HEK293 (cell line): Measurements from ENCODE around the gene ME3.

ENCODE experiments used
- ZNF560 ChIP-seq: fragments of 450-650 bp; formaldehyde crosslinking; IDR thresholded peaks from 2 replicates; pipeline ENCODE4 v1.5.1; 2017; ENCODE audit warnings: missing biosample characterization, missing genetic modification characterization, borderline replicate concordance
- TF ChIP-seq, protein P1 (sequence below): fragments of 450-650 bp; formaldehyde crosslinking; IDR thresholded peaks from 2 replicates; pipeline ENCODE4 v1.5.1; 2016; ENCODE audit warnings: missing biosample characterization, missing genetic modification characterization

DNA sequence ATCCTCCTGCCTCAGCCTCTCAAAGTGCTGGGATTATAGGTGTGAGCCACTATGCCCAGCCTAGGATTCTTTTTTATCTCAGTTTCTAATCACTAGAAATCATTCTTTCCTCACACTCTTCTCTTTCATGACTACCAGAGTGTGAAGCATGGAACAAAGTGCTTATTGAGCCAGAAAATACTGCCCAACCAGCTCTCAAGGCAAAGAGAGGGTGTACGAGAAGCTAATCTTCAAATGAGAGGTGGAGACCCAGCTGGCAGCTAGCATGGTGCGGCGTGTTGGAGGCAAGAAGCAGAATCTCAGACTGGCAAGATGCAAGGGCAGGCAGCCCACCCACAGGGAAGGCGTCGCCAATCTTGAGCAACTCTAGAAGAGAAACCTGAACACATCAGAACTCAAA lies 41.1 kb upstream of the ME3 start:
- TF ChIP-seq, protein P1, sequence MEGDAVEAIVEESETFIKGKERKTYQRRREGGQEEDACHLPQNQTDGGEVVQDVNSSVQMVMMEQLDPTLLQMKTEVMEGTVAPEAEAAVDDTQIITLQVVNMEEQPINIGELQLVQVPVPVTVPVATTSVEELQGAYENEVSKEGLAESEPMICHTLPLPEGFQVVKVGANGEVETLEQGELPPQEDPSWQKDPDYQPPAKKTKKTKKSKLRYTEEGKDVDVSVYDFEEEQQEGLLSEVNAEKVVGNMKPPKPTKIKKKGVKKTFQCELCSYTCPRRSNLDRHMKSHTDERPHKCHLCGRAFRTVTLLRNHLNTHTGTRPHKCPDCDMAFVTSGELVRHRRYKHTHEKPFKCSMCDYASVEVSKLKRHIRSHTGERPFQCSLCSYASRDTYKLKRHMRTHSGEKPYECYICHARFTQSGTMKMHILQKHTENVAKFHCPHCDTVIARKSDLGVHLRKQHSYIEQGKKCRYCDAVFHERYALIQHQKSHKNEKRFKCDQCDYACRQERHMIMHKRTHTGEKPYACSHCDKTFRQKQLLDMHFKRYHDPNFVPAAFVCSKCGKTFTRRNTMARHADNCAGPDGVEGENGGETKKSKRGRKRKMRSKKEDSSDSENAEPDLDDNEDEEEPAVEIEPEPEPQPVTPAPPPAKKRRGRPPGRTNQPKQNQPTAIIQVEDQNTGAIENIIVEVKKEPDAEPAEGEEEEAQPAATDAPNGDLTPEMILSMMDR (tag by site-specific recombination): no peak
- TF ChIP-seq ZNF560 (tag by site-specific recombination): no peak
